Pons (tissue), 1 donor: ENCODE measurements around the gene TSPAN9.

Experiments used
- DNase-seq: peaks from one replicate; pipeline ENCODE4 v3.0.0-alpha.2; 2016; ENCODE audit warnings: low spot score

Gene TSPAN9

GRCh38 chr12:3250576-3250975 lies 173.4 kb downstream of the TSPAN9 start:
- DNase-seq: no peak

- DNase-seq: no peak
Observed at GRCh38 chr12:3251067-3251466, 173.9 kb downstream of the TSPAN9 start.

- DNase-seq: no peak
Observed at GRCh38 chr12:3251691-3252090, 174.5 kb downstream of the TSPAN9 start.

GRCh38 chr12:3252450-3252891 lies 175.3 kb downstream of the TSPAN9 start:
- DNase-seq: peak; percentile 73

GRCh38 chr12:3253682-3254275 lies 176.6 kb downstream of the TSPAN9 start:
- DNase-seq: no peak

- no peak for DNase-seq
Observed at GRCh38 chr12:3255057-3255456, 177.9 kb downstream of the TSPAN9 start.

- no peak for DNase-seq
Observed at GRCh38 chr12:3256103-3256631, 179.0 kb downstream of the TSPAN9 start.

GRCh38 chr12:3257411-3257810 lies 180.2 kb downstream of the TSPAN9 start:
- DNase-seq: no peak

- no peak for DNase-seq
Observed at GRCh38 chr12:3259973-3260372, 182.8 kb downstream of the TSPAN9 start.

- DNase-seq: no peak
Observed at GRCh38 chr12:3261782-3262359, 184.7 kb downstream of the TSPAN9 start.

- no peak for DNase-seq
Observed at GRCh38 chr12:3262470-3262869, 185.3 kb downstream of the TSPAN9 start.

GRCh38 chr12:3263282-3263681 lies 186.1 kb downstream of the TSPAN9 start:
- no peak for DNase-seq

- DNase-seq: no peak
Observed at GRCh38 chr12:3263939-3264922, 187.1 kb downstream of the TSPAN9 start.

- DNase-seq: no peak
Observed at GRCh38 chr12:3265406-3265805, 188.2 kb downstream of the TSPAN9 start.

GRCh38 chr12:3266638-3267037 lies 189.5 kb downstream of the TSPAN9 start:
- no peak for DNase-seq

GRCh38 chr12:3267690-3268089 lies 190.5 kb downstream of the TSPAN9 start:
- DNase-seq: no peak

GRCh38 chr12:3269594-3269993 lies 192.4 kb downstream of the TSPAN9 start:
- DNase-seq: no peak

- DNase-seq: no peak
Observed at GRCh38 chr12:3271146-3271545, 194.0 kb downstream of the TSPAN9 start.

GRCh38 chr12:3271639-3272038 lies 194.5 kb downstream of the TSPAN9 start:
- DNase-seq: no peak

GRCh38 chr12:3272958-3273357 lies 195.8 kb downstream of the TSPAN9 start:
- DNase-seq: no peak

GRCh38 chr12:3273409-3273853 lies 196.3 kb downstream of the TSPAN9 start:
- DNase-seq: no peak

- no peak for DNase-seq
Observed at GRCh38 chr12:3274664-3275063, 197.5 kb downstream of the TSPAN9 start.
